ENCODE measurements around the gene PATL2. TPM values are rescaled to one million over a fixed set of nuclear protein-coding genes. Genes with fewer than 3 reads are reported as not detected.

Gene PATL2
- total and polyA plus RNA-seq, 2 donors (not counting 1 experiment from before 2014, with no cell fraction given), result 0.40 to 1.3 TPM

DNA sequence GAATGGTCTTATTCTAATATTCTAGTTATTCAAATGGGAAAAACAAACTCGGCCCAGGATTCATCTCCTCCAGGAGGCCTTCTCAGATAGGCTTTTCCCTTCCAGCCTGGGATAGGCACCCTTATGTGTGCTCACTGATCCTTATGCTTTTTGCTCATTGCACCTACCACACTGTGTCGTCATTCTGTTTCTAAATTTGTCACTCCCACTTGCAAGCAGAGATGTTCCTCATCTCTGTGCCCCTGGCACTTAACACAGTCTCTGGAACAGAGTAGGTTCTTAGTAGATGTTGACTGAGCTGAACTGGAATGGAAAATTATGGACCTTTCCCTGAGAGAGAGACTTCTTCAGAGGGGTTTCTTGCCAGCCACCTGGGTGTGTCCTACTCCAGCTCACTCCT is 28.9 kb downstream of the PATL2 start:
- Histone ChIP-seq H3K27ac (ENCODE audit: insufficient read depth, low read length) (no peak overlapping the region), H3K36me3 (ENCODE audit: control insufficient read depth, insufficient read depth, low read length) (no peaks in the 10 kb centered on the region), H3K27me3 (ENCODE audit: control insufficient read depth, insufficient read depth, low read length) (peaks cover 5% of the 10 kb centered on the region), H3K4me3 (replicated peaks in 1 of 4; ENCODE audit: control extremely low read depth in 1 of 4, insufficient read depth in 1 of 4, low read depth in 3 of 4, low read length in 4 of 4) (no peak overlapping the region), H3K9ac (ENCODE audit: insufficient read depth, low read length) (no peak overlapping the region), H4K20me1 (ENCODE audit: control insufficient read depth, extremely low read depth, insufficient read depth, low read length) (no peaks in the 10 kb centered on the region), H3K4me1 (ENCODE audit: control insufficient read depth, extremely low read depth, insufficient read depth, low read length) (no peaks in the 10 kb centered on the region), H2AFZ (ENCODE audit: low read length) (no peak overlapping the region), H3K9me3 (ENCODE audit: control insufficient read depth, insufficient read depth, low read depth, low read length) (no peaks in the 10 kb centered on the region), H3K79me2 (ENCODE audit: control insufficient read depth, insufficient read depth, low read length) (no peaks in the 10 kb centered on the region), H3K4me2 (ENCODE audit: extremely low read depth, insufficient read depth, low read length) (no peak overlapping the region)
- TF ChIP-seq, protein P1, sequence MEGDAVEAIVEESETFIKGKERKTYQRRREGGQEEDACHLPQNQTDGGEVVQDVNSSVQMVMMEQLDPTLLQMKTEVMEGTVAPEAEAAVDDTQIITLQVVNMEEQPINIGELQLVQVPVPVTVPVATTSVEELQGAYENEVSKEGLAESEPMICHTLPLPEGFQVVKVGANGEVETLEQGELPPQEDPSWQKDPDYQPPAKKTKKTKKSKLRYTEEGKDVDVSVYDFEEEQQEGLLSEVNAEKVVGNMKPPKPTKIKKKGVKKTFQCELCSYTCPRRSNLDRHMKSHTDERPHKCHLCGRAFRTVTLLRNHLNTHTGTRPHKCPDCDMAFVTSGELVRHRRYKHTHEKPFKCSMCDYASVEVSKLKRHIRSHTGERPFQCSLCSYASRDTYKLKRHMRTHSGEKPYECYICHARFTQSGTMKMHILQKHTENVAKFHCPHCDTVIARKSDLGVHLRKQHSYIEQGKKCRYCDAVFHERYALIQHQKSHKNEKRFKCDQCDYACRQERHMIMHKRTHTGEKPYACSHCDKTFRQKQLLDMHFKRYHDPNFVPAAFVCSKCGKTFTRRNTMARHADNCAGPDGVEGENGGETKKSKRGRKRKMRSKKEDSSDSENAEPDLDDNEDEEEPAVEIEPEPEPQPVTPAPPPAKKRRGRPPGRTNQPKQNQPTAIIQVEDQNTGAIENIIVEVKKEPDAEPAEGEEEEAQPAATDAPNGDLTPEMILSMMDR (conservative IDR thresholded peaks at IDR 0.05 in 1 of 2, IDR thresholded peaks at IDR 0.05 in 1 of 2; ENCODE audit: low read depth in 1 of 2, low read length in 2 of 2), result no peak
- TF ChIP-seq EZH2 (IDR thresholded peaks at IDR 0.05; ENCODE audit: low read length, missing control alignments), result no peak
- DNase-seq (ENCODE audit: low read depth in 2 of 2), result no peak

DNA sequence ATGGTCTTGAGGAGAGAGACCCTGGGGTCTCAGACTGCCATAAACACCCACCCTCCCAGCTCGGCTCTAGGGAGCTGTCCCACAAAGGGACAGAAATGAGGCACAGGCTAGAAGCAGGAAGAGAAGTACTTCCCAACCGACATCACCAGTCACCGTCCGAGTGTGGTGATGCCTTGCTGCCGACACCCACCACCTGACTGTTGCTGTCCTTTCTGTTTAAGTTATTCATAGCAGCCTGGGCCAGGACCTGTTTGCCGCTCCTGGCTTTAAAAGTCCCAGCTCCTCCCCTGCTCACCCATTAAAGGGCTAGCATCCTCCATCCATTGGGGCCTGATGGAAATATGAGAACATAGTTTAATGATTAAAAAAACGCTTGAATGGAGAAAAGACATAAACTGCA is 34.4 kb downstream of the PATL2 start:
- no peak overlapping the region for H3K4me2 ChIP-seq (ENCODE audit: extremely low read depth, insufficient read depth, low read length)
- TF ChIP-seq EZH2 (IDR thresholded peaks at IDR 0.05; ENCODE audit: low read length, missing control alignments), result no peak
- TF ChIP-seq, protein P1 (conservative IDR thresholded peaks at IDR 0.05 in 1 of 2, IDR thresholded peaks at IDR 0.05 in 1 of 2; ENCODE audit: low read depth in 1 of 2, low read length in 2 of 2), result no peak
- no peaks in the 10 kb centered on the region for H4K20me1 ChIP-seq (ENCODE audit: control insufficient read depth, extremely low read depth, insufficient read depth, low read length)
- H2AFZ ChIP-seq (ENCODE audit: low read length), result no peak overlapping the region
- H3K4me3 ChIP-seq (replicated peaks in 1 of 4; ENCODE audit: control extremely low read depth in 1 of 4, insufficient read depth in 1 of 4, low read depth in 3 of 4, low read length in 4 of 4), result no peak overlapping the region
- no peaks in the 10 kb centered on the region for H3K36me3 ChIP-seq (ENCODE audit: control insufficient read depth, insufficient read depth, low read length)
- DNase-seq (ENCODE audit: low read depth in 2 of 2), result no peak
- peaks cover 15% of the 10 kb centered on the region for H3K27me3 ChIP-seq (ENCODE audit: control insufficient read depth, insufficient read depth, low read length)
- no peaks in the 10 kb centered on the region for H3K79me2 ChIP-seq (ENCODE audit: control insufficient read depth, insufficient read depth, low read length)
- H3K9me3 ChIP-seq (ENCODE audit: control insufficient read depth, insufficient read depth, low read depth, low read length), result no peaks in the 10 kb centered on the region
- no peak overlapping the region for H3K9ac ChIP-seq (ENCODE audit: insufficient read depth, low read length)
- no peak overlapping the region for H3K27ac ChIP-seq (ENCODE audit: insufficient read depth, low read length)
- H3K4me1 ChIP-seq (ENCODE audit: control insufficient read depth, extremely low read depth, insufficient read depth, low read length), result no peaks in the 10 kb centered on the region

DNA sequence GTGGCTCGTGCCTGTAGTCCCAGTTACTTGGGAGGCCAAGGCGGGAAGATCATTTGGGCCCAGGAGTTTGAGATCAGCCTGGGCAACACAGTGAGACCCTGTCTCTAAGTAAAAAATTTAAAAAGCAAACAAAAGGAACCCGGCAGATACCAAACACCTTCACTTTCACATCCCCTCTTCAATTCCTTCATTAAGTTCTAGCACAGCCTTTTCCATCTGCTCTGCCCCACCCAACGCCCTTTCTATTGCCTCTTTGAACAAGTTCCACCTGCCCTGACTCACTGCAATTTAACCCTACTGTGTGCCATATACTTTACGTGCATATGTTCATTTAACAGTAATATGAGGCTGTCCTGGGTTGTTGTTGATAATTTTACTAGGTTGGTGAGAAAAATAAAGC is 35.2 kb downstream of the PATL2 start:
- Histone ChIP-seq H3K9me3 (ENCODE audit: control insufficient read depth, insufficient read depth, low read depth, low read length) (no peaks in the 10 kb centered on the region), H3K4me1 (ENCODE audit: control insufficient read depth, extremely low read depth, insufficient read depth, low read length) (no peaks in the 10 kb centered on the region), H3K27ac (ENCODE audit: insufficient read depth, low read length) (no peak overlapping the region), H3K36me3 (ENCODE audit: control insufficient read depth, insufficient read depth, low read length) (no peaks in the 10 kb centered on the region), H2AFZ (ENCODE audit: low read length) (no peak overlapping the region), H4K20me1 (ENCODE audit: control insufficient read depth, extremely low read depth, insufficient read depth, low read length) (no peaks in the 10 kb centered on the region), H3K4me2 (ENCODE audit: extremely low read depth, insufficient read depth, low read length) (no peak overlapping the region), H3K4me3 (replicated peaks in 1 of 4; ENCODE audit: control extremely low read depth in 1 of 4, insufficient read depth in 1 of 4, low read depth in 3 of 4, low read length in 4 of 4) (no peak overlapping the region), H3K79me2 (ENCODE audit: control insufficient read depth, insufficient read depth, low read length) (no peaks in the 10 kb centered on the region), H3K9ac (ENCODE audit: insufficient read depth, low read length) (no peak overlapping the region), H3K27me3 (ENCODE audit: control insufficient read depth, insufficient read depth, low read length) (peaks cover 15% of the 10 kb centered on the region)
- TF ChIP-seq, protein P1 (conservative IDR thresholded peaks at IDR 0.05 in 1 of 2, IDR thresholded peaks at IDR 0.05 in 1 of 2; ENCODE audit: low read depth in 1 of 2, low read length in 2 of 2), result no peak
- no peak for TF ChIP-seq EZH2 (IDR thresholded peaks at IDR 0.05; ENCODE audit: low read length, missing control alignments)
- no peak for DNase-seq (ENCODE audit: low read depth in 2 of 2)

All from fibroblast of lung (primary cell).